SK-N-SH (cell line): ENCODE measurements around the gene GRB2.

Experiments
- CTCF ChIP-seq: fragments of 200-600 bp; sonication (generic); IDR thresholded peaks from 2 replicates; pipeline ENCODE4 v1.6.1; 2017; ENCODE audit warnings: antibody characterized with exemption, mild to moderate bottlenecking, moderate library complexity
- EP300 ChIP-seq, 2 experiments: IDR thresholded peaks; 2 replicates each; pipeline versions ENCODE4 v1.4.0 to v1.6.1; 2012; ENCODE audit warnings: borderline replicate concordance in 1 of 2, low read depth in 1 of 2, low read length in 1 of 2
- FOSL2 ChIP-seq: IDR thresholded peaks from 2 replicates; pipeline ENCODE4 v1.4.0; 2012; ENCODE audit warnings: low read depth, mild to moderate bottlenecking, moderate library complexity, borderline replicate concordance
- FOXM1 ChIP-seq: IDR thresholded peaks from 2 replicates; pipeline ENCODE4 v1.4.0; 2012; ENCODE audit warnings: low read depth, mild to moderate bottlenecking
- MAX ChIP-seq: IDR thresholded peaks from 2 replicates; pipeline ENCODE4 v1.4.0; 2012; ENCODE audit warnings: low read depth
- MXI1 ChIP-seq: IDR thresholded peaks from 2 replicates; pipeline ENCODE4 v1.6.1; 2012; ENCODE audit warnings: mild to moderate bottlenecking, low read depth, low read length, improper control_type of control experiment
- POLR2AphosphoS5 ChIP-seq: IDR thresholded peaks from 2 replicates; pipeline ENCODE4 v1.6.1; 2012; ENCODE audit warnings: low read depth, low read length
- REST ChIP-seq: IDR thresholded peaks from 2 replicates; pipeline ENCODE4 v1.6.1; 2012; ENCODE audit warnings: mild to moderate bottlenecking, low read depth, low read length, moderate library complexity
- RFX5 ChIP-seq: IDR thresholded peaks from 2 replicates; pipeline ENCODE4 v1.6.1; 2012; ENCODE audit warnings: mild to moderate bottlenecking, improper control_type of control experiment, low read length
- TAF1 ChIP-seq: IDR thresholded peaks from 2 replicates; pipeline ENCODE4 v1.6.1; 2012; ENCODE audit warnings: low read depth, mild to moderate bottlenecking, low read length, moderate library complexity, borderline replicate concordance

DNA sequence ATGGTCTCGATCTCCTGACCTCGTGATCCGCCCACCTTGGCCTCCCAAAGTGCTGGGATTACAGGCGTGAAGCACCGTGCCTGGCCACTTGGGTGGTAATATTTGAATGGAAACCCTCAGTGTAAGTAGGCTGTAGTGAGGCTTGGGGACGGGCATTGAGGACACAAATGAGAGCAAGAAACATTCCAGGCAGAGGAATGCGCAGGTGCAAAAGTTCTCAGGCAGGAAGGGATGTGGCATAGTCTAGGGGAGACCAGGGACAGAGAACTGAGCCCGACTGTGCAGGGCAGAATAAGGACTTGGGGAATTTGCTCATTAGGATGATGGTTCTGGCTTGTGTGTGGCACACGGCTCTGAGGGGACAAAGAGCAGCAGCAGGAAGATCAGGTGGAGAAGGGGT is 54.8 kb downstream of the GRB2 start:
- TF ChIP-seq CTCF, result no peak
- no peak for TF ChIP-seq POLR2AphosphoS5
- no peak for TF ChIP-seq EP300 (IDR thresholded peaks at IDR 0.05; ENCODE audit: borderline replicate concordance in 1 of 2, low read depth in 1 of 2, low read length in 1 of 2)
- no peak for TF ChIP-seq TAF1
- no peak for TF ChIP-seq MAX
- TF ChIP-seq REST, result no peak
- TF ChIP-seq MXI1, result no peak
- TF ChIP-seq FOSL2, result no peak
- no peak for TF ChIP-seq RFX5
- no peak for TF ChIP-seq FOXM1
